ENCODE results near the gene SLC8B1. TPM values are rescaled to one million over a fixed set of nuclear protein-coding genes. Genes with fewer than 3 reads are reported as not detected.
A peak's percentile ranks its signal among the peaks of the same experiment; 100 is the strongest.

The SLC8B1 gene
- total RNA-seq, 2 experiments from 2014 or later, result 85.3 to 92.7 TPM

DNA sequence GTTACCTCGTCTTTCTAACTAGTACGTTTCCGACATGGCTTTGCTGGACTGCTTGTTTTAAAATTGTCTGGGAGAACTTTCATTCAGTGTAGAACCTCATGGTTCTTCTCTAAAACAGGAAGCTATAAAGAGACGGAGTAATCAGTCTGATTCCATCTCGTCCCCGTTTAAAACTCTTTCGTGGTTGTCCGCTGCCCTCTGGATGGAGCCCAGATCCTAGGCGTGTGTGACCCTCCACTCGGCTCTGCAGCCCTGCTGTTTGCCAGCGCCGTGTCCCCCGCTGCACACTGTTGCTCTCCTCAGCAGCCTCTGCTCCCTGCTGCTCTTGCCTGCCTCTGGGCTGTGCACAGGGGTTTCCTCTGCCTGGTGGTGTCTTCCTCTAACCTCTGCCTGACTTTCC lies 50.2 kb downstream of the SLC8B1 start:
- ChIA-PET POLR2A (no interaction called here), CTCF (no interaction called here)
- no peaks in the 10 kb centered on the region for H3K27me3 ChIP-seq (ENCODE audit: control insufficient read depth in 1 of 2, insufficient read depth in 2 of 2, low read length in 2 of 2)
- H3K27ac Mint-ChIP-seq, result no peak overlapping the region
- H3K27me3 Mint-ChIP-seq, result no peaks in the 10 kb centered on the region
- H3K36me3 ChIP-seq (ENCODE audit: insufficient read depth, low read length), result peaks cover 45% of the 10 kb centered on the region
- peaks cover 56% of the 10 kb centered on the region for H3K36me3 Mint-ChIP-seq (ENCODE audit: low read depth)
- no peak for DNase-seq
- no peak overlapping the region for H3K4me3 ChIP-seq (ENCODE audit: low read length)
- intact Hi-C loops (cut with DNase I, micrococcal nuclease), result loop anchor here in 1 of 2 experiments (5.0 kb wide), 1 partner anchor 87 kb away; no protein-coding TSS in a partner anchor
- no peaks in the 10 kb centered on the region for H3K9me3 Mint-ChIP-seq
- TF ChIP-seq, protein P1, sequence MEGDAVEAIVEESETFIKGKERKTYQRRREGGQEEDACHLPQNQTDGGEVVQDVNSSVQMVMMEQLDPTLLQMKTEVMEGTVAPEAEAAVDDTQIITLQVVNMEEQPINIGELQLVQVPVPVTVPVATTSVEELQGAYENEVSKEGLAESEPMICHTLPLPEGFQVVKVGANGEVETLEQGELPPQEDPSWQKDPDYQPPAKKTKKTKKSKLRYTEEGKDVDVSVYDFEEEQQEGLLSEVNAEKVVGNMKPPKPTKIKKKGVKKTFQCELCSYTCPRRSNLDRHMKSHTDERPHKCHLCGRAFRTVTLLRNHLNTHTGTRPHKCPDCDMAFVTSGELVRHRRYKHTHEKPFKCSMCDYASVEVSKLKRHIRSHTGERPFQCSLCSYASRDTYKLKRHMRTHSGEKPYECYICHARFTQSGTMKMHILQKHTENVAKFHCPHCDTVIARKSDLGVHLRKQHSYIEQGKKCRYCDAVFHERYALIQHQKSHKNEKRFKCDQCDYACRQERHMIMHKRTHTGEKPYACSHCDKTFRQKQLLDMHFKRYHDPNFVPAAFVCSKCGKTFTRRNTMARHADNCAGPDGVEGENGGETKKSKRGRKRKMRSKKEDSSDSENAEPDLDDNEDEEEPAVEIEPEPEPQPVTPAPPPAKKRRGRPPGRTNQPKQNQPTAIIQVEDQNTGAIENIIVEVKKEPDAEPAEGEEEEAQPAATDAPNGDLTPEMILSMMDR (IDR thresholded peaks at IDR 0.05), result no peak
- no peak overlapping the region for H3K4me3 Mint-ChIP-seq
- no peaks in the 10 kb centered on the region for H3K4me1 Mint-ChIP-seq (ENCODE audit: low read depth)
- no peaks in the 10 kb centered on the region for H3K4me1 ChIP-seq (ENCODE audit: insufficient read depth, low read length)
- no peak for ATAC-seq (ENCODE audit: poor library complexity)
- H3K9me3 ChIP-seq (ENCODE audit: control insufficient read depth in 1 of 2, insufficient read depth in 1 of 2, low read length in 2 of 2), result no peaks in the 10 kb centered on the region
- H3K27ac ChIP-seq (ENCODE audit: low read depth in 1 of 2, low read length in 2 of 2), result no peak overlapping the region

DNA sequence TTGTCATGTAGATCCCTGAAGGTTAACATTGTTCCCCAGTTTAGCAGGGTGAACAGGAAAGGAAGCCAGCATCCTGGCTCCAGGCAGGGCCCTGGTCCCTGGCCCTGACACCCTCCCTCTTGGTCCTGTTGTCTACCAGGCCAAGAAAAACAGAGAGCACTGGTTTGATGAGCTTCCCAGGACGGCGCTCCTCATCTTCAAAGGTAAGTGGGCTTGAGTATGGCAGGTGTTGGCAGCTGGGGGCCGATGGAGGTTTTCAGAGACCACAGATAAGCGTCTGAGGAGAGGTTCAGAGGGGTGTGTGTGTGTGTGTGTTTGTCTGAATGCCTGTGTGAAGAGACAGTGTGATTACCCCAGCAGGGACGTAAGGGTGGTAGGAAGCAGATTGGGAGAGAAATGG lies 56.3 kb downstream of the SLC8B1 start:
- Histone ChIP-seq H3K27me3 (ENCODE audit: control insufficient read depth in 1 of 2, insufficient read depth in 2 of 2, low read length in 2 of 2) (no peaks in the 10 kb centered on the region), H3K27ac (ENCODE audit: low read depth in 1 of 2, low read length in 2 of 2) (no peak overlapping the region), H3K36me3 (ENCODE audit: insufficient read depth, low read length) (peaks cover 31% of the 10 kb centered on the region), H3K9me3 (ENCODE audit: control insufficient read depth in 1 of 2, insufficient read depth in 1 of 2, low read length in 2 of 2) (no peaks in the 10 kb centered on the region), H3K4me3 (ENCODE audit: low read length) (no peak overlapping the region), H3K4me1 (ENCODE audit: insufficient read depth, low read length) (no peaks in the 10 kb centered on the region)
- POLR2A ChIA-PET, result no interaction called here
- Mint-ChIP-seq H3K36me3 (ENCODE audit: low read depth) (peaks cover 58% of the 10 kb centered on the region), H3K9me3 (no peaks in the 10 kb centered on the region), H3K27me3 (no peaks in the 10 kb centered on the region), H3K27ac (no peak overlapping the region), H3K4me1 (ENCODE audit: low read depth) (no peaks in the 10 kb centered on the region), H3K4me3 (no peak overlapping the region)
- intact Hi-C loops (cut with DNase I, micrococcal nuclease), result no loop called here
- ATAC-seq (ENCODE audit: poor library complexity) (no peak), DNase-seq (peak in 1 of 14 experiments; percentile 0)
- CTCF ChIA-PET, result no interaction called here
- TF ChIP-seq, protein P1 (IDR thresholded peaks at IDR 0.05), result no peak

DNA sequence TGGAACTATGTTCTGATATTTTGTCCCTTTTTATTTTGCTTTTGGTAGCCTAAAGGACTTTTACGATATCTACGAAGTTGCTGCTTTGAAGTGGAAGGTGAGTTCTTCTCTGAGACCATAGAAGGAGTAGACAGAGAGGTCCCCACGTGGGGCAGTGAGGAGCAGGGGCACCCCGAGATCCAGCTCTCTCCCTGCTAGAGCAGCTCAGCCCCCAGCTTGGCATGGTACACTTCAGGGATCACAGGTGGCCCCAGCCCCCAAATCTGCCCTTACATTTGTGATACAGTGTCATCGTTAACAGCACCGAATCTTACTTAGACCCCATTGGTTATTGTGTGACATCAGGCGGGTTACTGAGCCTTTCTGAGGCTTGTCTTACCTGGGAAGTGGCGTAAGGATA lies 56.8 kb downstream of the SLC8B1 start:
- CTCF ChIA-PET, result no interaction called here
- TF ChIP-seq, protein P1 (IDR thresholded peaks at IDR 0.05), result no peak
- no peaks in the 10 kb centered on the region for H3K9me3 ChIP-seq (ENCODE audit: control insufficient read depth in 1 of 2, insufficient read depth in 1 of 2, low read length in 2 of 2)
- Mint-ChIP-seq H3K4me3 (no peak overlapping the region), H3K27ac (no peak overlapping the region), H3K36me3 (ENCODE audit: low read depth) (peaks cover 63% of the 10 kb centered on the region), H3K4me1 (ENCODE audit: low read depth) (no peaks in the 10 kb centered on the region), H3K9me3 (no peaks in the 10 kb centered on the region), H3K27me3 (no peaks in the 10 kb centered on the region)
- POLR2A ChIA-PET, result no interaction called here
- H3K27ac ChIP-seq (ENCODE audit: low read depth in 1 of 2, low read length in 2 of 2), result no peak overlapping the region
- H3K27me3 ChIP-seq (ENCODE audit: control insufficient read depth in 1 of 2, insufficient read depth in 2 of 2, low read length in 2 of 2), result no peaks in the 10 kb centered on the region
- H3K4me3 ChIP-seq (ENCODE audit: low read length), result no peak overlapping the region
- intact Hi-C loops (cut with DNase I, micrococcal nuclease), result no loop called here
- H3K4me1 ChIP-seq (ENCODE audit: insufficient read depth, low read length), result no peaks in the 10 kb centered on the region
- H3K36me3 ChIP-seq (ENCODE audit: insufficient read depth, low read length), result peaks cover 34% of the 10 kb centered on the region
- no peak for ATAC-seq (ENCODE audit: poor library complexity)
- peak in 1 of 14 experiments; percentile 0 for DNase-seq
